ENCODE results near the gene NDE1. TPM values are rescaled to one million over a fixed set of nuclear protein-coding genes. Genes with fewer than 3 reads are reported as not detected.

NDE1 gene
- total and polyA plus RNA-seq, 11 donors: 5.9 to 32.3 (median 17.3) TPM

DNA sequence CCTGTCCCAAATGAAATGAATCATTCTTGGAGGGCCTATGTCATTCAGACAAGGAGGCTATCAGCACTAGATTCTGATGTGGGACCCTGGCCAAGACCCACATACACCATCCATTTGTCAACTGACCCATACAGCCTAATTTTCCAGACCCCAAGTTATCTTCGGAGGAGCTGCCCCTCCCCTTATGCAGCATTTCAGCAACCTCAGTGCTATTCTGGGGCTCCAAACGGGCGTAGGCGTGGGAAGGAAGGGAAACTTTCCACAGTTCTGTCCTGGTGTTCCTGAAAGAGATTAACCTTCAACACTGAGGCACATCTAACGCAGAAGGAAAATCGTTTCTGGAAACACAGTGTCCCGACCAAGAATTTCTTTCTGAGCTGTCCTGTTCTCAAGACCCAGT, 120.1 kb downstream of the NDE1 start:
- peak; percentile 26 to 82 (median 72) for ATAC-seq
- peaks cover 0 to 18% (median 4%) of the 10 kb centered on the region in 12 donors for H3K4me1 ChIP-seq
- no peaks in the 10 kb centered on the region for H3K36me3 ChIP-seq

DNA sequence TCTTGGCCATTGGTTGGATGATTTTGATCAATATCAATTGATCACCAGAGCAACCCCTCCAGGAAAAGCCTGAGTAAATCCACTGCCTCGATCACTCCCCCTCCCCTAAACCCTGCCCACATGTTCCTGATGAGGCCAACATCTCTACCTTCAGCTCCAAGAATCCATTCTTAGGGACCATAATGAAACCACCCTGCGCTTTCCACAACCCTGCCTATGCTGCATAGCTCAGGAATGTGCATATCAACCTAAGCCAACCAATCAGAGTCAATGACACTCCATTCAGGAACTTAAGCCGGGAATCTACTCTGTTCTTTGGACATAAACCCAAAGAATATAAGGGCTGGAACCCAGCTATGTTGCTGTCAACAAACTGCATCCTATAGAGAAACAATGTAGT, 120.5 kb downstream of the NDE1 start:
- DNase-seq (no peak), ATAC-seq (peak in 3 of 4 donors; percentile 12 to 48 (median 26))
- Histone ChIP-seq H3K27me3 (peaks cover 0 to 4% (median 0%) of the 10 kb centered on the region in 9 donors), H3K36me3 (no peaks in the 10 kb centered on the region), H3K27ac (peak overlapping the region in 7 of 12 donors; percentile 18 to 59 (median 51)), H3K4me1 (peaks cover 0 to 18% (median 4%) of the 10 kb centered on the region in 12 donors), H3K9me3 (peaks cover 0 to 8% (median 0%) of the 10 kb centered on the region in 12 donors), H3K4me3 (no peak overlapping the region)
- TF ChIP-seq, protein P1, sequence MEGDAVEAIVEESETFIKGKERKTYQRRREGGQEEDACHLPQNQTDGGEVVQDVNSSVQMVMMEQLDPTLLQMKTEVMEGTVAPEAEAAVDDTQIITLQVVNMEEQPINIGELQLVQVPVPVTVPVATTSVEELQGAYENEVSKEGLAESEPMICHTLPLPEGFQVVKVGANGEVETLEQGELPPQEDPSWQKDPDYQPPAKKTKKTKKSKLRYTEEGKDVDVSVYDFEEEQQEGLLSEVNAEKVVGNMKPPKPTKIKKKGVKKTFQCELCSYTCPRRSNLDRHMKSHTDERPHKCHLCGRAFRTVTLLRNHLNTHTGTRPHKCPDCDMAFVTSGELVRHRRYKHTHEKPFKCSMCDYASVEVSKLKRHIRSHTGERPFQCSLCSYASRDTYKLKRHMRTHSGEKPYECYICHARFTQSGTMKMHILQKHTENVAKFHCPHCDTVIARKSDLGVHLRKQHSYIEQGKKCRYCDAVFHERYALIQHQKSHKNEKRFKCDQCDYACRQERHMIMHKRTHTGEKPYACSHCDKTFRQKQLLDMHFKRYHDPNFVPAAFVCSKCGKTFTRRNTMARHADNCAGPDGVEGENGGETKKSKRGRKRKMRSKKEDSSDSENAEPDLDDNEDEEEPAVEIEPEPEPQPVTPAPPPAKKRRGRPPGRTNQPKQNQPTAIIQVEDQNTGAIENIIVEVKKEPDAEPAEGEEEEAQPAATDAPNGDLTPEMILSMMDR (IDR thresholded peaks at IDR 0.05): no peak
- no peak for TF ChIP-seq POLR2A (IDR thresholded peaks at IDR 0.05)
- WGBS, 4 donors: 45 to 59% (median 53%) methylated on average over 3 of the region's 3 CpGs
- intact Hi-C loops (cut with DNase I): loop anchor here in 2 of 10 donors (5.0 to 10.0 kb wide), 2 partner anchors 422 to 424 kb away; no protein-coding TSS in a partner anchor

More for the DNA sequence above, 120.1 kb downstream of the NDE1 start:
- peaks cover 0 to 8% (median 0%) of the 10 kb centered on the region in 12 donors for H3K9me3 ChIP-seq
- TF ChIP-seq, protein P1 (IDR thresholded peaks at IDR 0.05): no peak
- TF ChIP-seq POLR2A (IDR thresholded peaks at IDR 0.05): no peak
- H3K27ac ChIP-seq: peak overlapping the region in 8 of 12 donors; percentile 18 to 59 (median 46)
- DNase-seq: peak in 4 of 5 donors; percentile 31 to 67 (median 46)
- intact Hi-C loops (cut with DNase I): loop anchor here in 2 of 10 donors (5.0 to 10.0 kb wide), 2 partner anchors 422 to 425 kb away; no protein-coding TSS in a partner anchor
- 15 to 33% (median 26%) methylated on average over 7 of the region's 7 CpGs for WGBS, 4 donors
- H3K4me3 ChIP-seq: no peak overlapping the region
- peaks cover 0 to 4% (median 0%) of the 10 kb centered on the region in 9 donors for H3K27me3 ChIP-seq

- no peak for TF ChIP-seq POLR2A (IDR thresholded peaks at IDR 0.05)
- TF ChIP-seq, protein P1 (IDR thresholded peaks at IDR 0.05): no peak
- no peak for DNase-seq
- H3K4me1 ChIP-seq: peaks cover 0 to 18% (median 4%) of the 10 kb centered on the region in 12 donors
- 88 to 93% (median 90%) methylated on average over 7 of the region's 7 CpGs for WGBS, 4 donors
- H3K9me3 ChIP-seq: peaks cover 0 to 8% (median 0%) of the 10 kb centered on the region in 12 donors
- H3K27me3 ChIP-seq: peaks cover 0 to 4% (median 0%) of the 10 kb centered on the region in 9 donors
- H3K36me3 ChIP-seq: no peaks in the 10 kb centered on the region
- ATAC-seq: no peak
- H3K27ac ChIP-seq: peak overlapping the region in 1 of 12 donors; percentile 60
- no peak overlapping the region for H3K4me3 ChIP-seq
- intact Hi-C loops (cut with DNase I): loop anchor here in 2 of 10 donors (5.0 to 10.0 kb wide), 2 partner anchors 421 to 423 kb away; no protein-coding TSS in a partner anchor
Observed at GRCh38 chr16:15771694-15772093, 121.6 kb downstream of the NDE1 start.

GRCh38 chr16:15772579-15773293, 122.7 kb downstream of the NDE1 start:
- no peak for DNase-seq
- TF ChIP-seq, protein P1 (IDR thresholded peaks at IDR 0.05): no peak
- no peak for TF ChIP-seq POLR2A (IDR thresholded peaks at IDR 0.05)
- Histone ChIP-seq H3K36me3 (no peaks in the 10 kb centered on the region), H3K4me3 (no peak overlapping the region), H3K27me3 (peaks cover 0 to 4% (median 0%) of the 10 kb centered on the region in 9 donors), H3K9me3 (peaks cover 0 to 8% (median 0%) of the 10 kb centered on the region in 12 donors), H3K4me1 (peaks cover 0 to 18% (median 4%) of the 10 kb centered on the region in 12 donors), H3K27ac (peak overlapping the region in 1 of 12 donors; percentile 60)
- intact Hi-C loops (cut with DNase I): loop anchor here in 2 of 10 donors (5.0 to 10.0 kb wide), 2 partner anchors 420 to 422 kb away; no protein-coding TSS in a partner anchor
- WGBS, 4 donors: 81 to 91% (median 83%) methylated on average over 11 of the region's 11 CpGs
- ATAC-seq: no peak
